Duodenal mucosa (tissue), 2 donors: ENCODE results near the gene PRDM11.

Experiments
- H3K27ac ChIP-seq: one replicate; pipeline ENCODE4 v1.7.0; 2013; ENCODE audit warnings: low read depth, low read length
- H3K27me3 ChIP-seq, 2 donors: one replicate each; pipeline ENCODE4 v1.7.0; 2013; ENCODE audit warnings: low read length in 2 of 2, control low read depth in 1 of 2; ENCODE audit not compliant: insufficient read depth in 2 of 2, control insufficient read depth in 1 of 2
- H3K36me3 ChIP-seq, 2 donors: one replicate each; pipeline ENCODE4 v1.7.0; 2013; ENCODE audit warnings: low read length in 2 of 2, control low read depth in 1 of 2; ENCODE audit not compliant: insufficient read depth in 2 of 2, control insufficient read depth in 1 of 2
- H3K4me1 ChIP-seq, 2 donors: one replicate each; pipeline ENCODE4 v1.7.0; 2013; ENCODE audit warnings: low read length in 2 of 2, control low read depth in 1 of 2; ENCODE audit not compliant: insufficient read depth in 2 of 2, control insufficient read depth in 1 of 2
- H3K4me3 ChIP-seq, 2 donors: one replicate each; pipeline ENCODE4 v1.7.0; 2013; ENCODE audit warnings: low read length in 2 of 2, low read depth in 1 of 2
- H3K9ac ChIP-seq, 2 donors: one replicate each; pipeline ENCODE4 v1.7.0; 2013; ENCODE audit warnings: low read length in 2 of 2, low read depth in 1 of 2
- H3K9me3 ChIP-seq, 2 donors: one replicate each; pipeline ENCODE4 v1.7.0; 2013; ENCODE audit warnings: low read length in 2 of 2, control low read depth in 1 of 2; ENCODE audit not compliant: control insufficient read depth in 1 of 2

The PRDM11 gene

DNA sequence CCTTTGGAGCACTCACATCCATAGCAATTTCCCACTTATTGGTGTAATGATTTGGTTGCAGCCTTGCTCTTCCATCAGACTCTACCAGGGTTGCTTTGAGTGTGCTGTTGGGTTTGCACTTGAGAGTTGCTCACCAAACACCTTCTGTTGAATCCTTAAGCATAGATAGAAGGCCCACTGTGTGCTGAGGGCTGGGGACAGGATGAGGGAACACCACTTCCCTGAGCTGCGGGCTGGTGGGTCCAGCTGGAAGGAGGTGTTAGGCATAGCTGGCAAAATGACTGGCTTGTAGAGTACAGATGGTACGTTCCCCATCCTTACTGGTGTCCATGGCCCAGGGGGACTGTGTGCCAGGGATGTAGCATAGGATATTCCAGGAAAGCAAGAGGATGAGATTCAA lies 3.9 kb downstream of the PRDM11 start:
- peaks cover 13 to 19% of the 10 kb centered on the region in 2 donors for H3K4me1 ChIP-seq
- peaks cover 0 to 4% of the 10 kb centered on the region in 2 donors for H3K27me3 ChIP-seq
- no peaks in the 10 kb centered on the region for H3K36me3 ChIP-seq
- no peaks in the 10 kb centered on the region for H3K9me3 ChIP-seq
- H3K27ac ChIP-seq = no peak overlapping the region
- H3K4me3 ChIP-seq = no peak overlapping the region
- H3K9ac ChIP-seq = no peak overlapping the region

DNA sequence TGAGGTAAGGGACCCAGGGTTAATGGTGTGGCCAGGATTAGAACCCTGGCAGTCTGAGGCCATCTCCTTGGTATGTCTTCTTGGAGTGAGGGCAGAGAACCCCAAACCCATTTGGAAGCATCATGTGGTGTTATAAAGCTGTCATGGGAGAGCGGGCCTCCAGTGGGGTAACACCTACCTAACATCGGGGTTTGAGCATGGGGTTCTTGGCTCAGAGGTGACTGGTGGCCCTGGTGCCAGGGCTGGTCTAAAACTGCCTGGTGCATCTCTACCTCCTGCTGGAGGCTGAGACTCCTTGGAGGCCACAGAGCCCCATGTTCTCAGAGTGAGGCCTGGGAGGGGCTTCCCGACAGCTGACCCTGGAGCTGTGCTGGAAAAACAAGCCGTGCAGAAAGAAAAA lies 4.5 kb downstream of the PRDM11 start:
- H3K4me1 ChIP-seq = peaks cover 8 to 13% of the 10 kb centered on the region in 2 donors
- no peak overlapping the region for H3K4me3 ChIP-seq
- H3K36me3 ChIP-seq = no peaks in the 10 kb centered on the region
- H3K27ac ChIP-seq = no peak overlapping the region
- no peaks in the 10 kb centered on the region for H3K9me3 ChIP-seq
- H3K27me3 ChIP-seq = no peaks in the 10 kb centered on the region
- no peak overlapping the region for H3K9ac ChIP-seq

DNA sequence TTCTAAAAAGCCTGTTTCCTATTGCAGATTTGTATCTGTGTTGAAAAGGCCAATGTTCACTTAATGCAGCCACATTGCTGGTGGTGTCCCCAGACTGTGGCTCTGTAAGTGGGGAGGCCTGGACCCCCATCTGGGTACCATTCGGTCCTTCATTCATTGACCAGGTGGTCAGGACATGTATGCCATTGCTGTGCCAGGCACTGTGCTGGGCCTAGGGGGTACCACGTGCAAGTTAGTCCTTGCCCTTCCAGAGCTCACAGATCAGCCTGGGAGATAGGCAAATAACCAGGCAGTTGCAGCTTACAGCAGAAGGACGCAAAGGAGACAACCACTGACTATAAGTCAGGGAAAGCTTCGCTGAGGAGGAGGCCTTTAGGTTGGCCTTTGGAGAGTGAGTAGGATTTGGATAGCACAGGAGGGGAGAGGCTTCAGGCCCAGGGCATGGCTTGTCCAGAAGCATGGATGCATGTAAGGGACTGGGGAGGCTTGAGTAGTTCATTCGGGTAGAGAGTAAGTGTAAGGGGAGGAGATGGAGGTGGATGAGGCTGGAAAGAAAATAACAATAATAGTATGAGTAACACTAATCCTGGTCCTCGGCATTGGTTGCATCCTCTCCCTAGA lies 5.0 kb downstream of the PRDM11 start:
- H3K4me3 ChIP-seq = no peak overlapping the region
- peaks cover 8 to 12% of the 10 kb centered on the region in 2 donors for H3K4me1 ChIP-seq
- no peaks in the 10 kb centered on the region for H3K9me3 ChIP-seq
- no peaks in the 10 kb centered on the region for H3K36me3 ChIP-seq
- no peaks in the 10 kb centered on the region for H3K27me3 ChIP-seq
- no peak overlapping the region for H3K27ac ChIP-seq
- H3K9ac ChIP-seq = no peak overlapping the region

DNA sequence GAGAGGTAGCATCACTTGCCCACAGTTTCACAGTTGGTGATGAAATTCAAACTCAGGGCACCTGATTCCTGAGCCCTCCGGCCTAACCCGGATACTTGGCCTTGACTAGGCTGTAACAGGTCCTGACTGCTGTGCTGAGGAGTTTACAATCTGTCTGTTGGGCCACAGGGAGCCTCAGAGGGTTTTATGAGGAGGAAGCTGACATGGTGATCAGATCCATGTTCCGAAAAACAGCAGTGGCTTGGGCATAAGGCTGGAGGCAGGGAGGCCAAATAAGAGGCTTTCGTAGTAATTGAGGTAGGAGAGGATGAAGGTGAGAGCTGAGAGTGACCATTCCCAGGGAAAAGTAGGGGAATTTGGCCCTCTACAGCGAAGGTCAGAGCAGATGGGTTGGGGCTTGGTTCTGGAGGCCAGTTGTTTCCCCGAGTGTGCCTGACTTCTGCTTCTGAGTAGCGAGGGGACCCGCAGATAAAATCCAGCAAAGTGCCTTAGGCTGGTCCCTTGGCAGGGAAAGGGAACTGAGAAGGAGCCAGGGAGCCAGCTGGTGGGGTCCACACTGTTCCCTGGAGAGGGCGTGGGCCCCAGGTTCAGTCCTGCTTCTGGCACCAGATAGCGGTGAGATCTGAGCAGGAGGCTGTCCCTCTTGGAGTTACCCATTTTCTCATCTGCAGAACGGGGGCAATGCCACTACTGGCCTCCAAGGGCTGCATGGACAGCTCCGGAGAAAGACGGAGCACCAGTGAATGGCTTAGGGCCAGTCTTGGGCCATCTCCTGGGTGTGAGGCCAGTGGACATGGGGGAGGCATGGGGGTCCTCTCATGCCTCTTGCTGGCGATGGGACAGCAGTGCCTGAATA lies 6.5 kb downstream of the PRDM11 start:
- Histone ChIP-seq H3K4me3 (no peak overlapping the region), H3K27ac (no peak overlapping the region), H3K36me3 (no peaks in the 10 kb centered on the region), H3K4me1 (peaks cover 9 to 21% of the 10 kb centered on the region in 2 donors), H3K9me3 (no peaks in the 10 kb centered on the region), H3K27me3 (no peaks in the 10 kb centered on the region), H3K9ac (no peak overlapping the region)

DNA sequence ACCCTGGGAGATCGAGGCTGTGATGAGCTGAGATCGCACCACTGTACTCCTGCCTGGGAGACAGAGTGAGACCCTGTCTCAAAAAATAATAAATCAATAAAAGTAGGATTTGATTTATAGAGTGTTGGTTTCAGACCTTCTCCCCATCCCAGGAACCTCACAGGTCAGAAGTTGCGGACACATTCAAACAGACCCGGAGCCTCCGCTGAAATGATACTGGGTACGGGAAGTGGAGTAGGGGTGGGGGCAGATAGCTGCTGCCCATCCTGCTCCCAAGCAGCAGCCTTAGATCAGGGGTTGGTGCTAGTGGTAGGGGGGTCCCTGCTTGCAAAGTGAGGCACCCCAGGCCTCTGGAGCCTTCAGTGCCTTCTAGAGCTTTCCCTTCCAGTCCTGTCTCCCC lies 7.8 kb downstream of the PRDM11 start:
- no peaks in the 10 kb centered on the region for H3K27me3 ChIP-seq
- H3K9ac ChIP-seq = no peak overlapping the region
- no peak overlapping the region for H3K4me3 ChIP-seq
- no peaks in the 10 kb centered on the region for H3K36me3 ChIP-seq
- H3K4me1 ChIP-seq = peaks cover 17 to 26% of the 10 kb centered on the region in 2 donors
- H3K27ac ChIP-seq = no peak overlapping the region
- H3K9me3 ChIP-seq = no peaks in the 10 kb centered on the region

DNA sequence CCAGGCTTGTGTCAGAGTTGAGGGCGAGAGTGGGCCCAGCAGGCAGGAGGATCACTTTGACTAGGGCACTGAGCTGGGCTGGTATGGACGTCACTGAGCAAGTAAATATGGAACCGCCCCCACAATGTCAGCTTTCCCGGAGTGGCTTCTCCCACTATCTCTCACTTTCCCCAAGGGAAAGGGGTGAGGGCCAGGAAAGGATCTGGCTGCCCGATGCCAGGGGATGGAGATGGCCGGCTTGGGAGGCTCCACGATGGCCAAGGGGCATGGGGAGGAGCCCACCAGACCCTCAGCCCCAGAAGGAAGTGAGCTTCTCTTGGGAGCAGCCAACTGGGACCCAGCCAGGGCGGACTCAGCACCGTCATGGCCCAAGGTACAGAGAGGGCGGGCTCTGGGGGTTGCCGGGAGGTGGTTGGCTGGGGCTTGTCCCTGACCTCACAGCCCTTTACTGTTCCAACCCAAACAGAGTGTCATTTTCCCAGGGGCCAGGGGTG lies 8.7 kb downstream of the PRDM11 start:
- Histone ChIP-seq H3K27me3 (no peaks in the 10 kb centered on the region), H3K4me1 (peaks cover 17 to 29% of the 10 kb centered on the region in 2 donors), H3K4me3 (no peak overlapping the region), H3K9ac (no peak overlapping the region), H3K36me3 (no peaks in the 10 kb centered on the region), H3K27ac (no peak overlapping the region), H3K9me3 (no peaks in the 10 kb centered on the region)

DNA sequence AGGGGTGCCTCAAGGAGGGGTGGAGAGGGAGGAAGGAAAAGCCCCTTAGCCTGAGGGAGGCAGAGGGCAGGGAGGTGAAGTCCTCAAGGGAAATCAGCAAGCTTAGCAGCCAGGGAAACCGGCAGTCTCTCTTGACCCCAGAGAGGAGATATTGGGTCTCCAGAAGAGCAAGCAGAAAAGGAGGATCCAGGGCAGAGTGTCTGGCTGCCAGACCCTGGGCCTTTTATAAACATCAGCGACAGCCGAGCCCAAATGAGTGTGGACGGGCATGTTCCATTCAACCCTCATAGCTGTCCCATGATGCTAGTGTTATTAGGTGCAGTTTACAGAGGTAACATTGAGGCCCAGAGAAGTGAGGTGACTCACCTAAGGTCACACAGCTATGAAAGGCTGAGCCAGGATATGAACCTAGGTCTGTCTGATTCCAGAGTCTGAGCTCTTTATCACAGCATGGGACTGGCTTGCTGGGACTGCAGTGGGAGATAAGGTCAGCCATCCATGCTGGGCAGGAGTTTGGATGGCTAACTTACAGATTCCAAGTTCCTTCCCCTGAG lies 9.3 kb downstream of the PRDM11 start:
- Histone ChIP-seq H3K27ac (no peak overlapping the region), H3K9ac (no peak overlapping the region), H3K4me3 (no peak overlapping the region)

DNA sequence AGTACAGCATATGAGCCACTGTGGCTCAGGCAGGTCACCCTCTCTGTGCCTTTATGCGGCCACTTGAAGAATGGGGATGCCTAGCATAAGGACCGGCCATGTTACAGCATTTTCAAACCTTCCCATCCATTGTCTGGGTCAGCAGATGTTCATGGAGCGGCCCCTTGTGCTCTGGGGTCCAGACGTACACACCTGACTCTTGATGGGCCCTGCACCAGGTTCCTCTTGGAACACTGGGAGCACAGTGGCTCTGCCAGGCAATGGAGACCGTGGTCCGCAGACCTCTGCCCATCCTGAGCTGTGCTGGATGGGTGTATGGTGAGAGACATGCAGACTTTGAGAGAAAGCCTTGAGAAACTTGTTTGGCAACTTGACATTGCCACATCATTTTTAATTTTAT lies 9.8 kb downstream of the PRDM11 start:
- H3K9me3 ChIP-seq = no peaks in the 10 kb centered on the region
- H3K36me3 ChIP-seq = no peaks in the 10 kb centered on the region
- no peak overlapping the region for H3K9ac ChIP-seq
- no peaks in the 10 kb centered on the region for H3K27me3 ChIP-seq
- H3K27ac ChIP-seq = no peak overlapping the region
- H3K4me1 ChIP-seq = peaks cover 17 to 29% of the 10 kb centered on the region in 2 donors
- no peak overlapping the region for H3K4me3 ChIP-seq

More for the DNA sequence above, 9.3 kb downstream of the PRDM11 start:
- H3K4me1 ChIP-seq = peaks cover 17 to 29% of the 10 kb centered on the region in 2 donors
- H3K27me3 ChIP-seq = no peaks in the 10 kb centered on the region
- H3K9me3 ChIP-seq = no peaks in the 10 kb centered on the region
- no peaks in the 10 kb centered on the region for H3K36me3 ChIP-seq

DNA sequence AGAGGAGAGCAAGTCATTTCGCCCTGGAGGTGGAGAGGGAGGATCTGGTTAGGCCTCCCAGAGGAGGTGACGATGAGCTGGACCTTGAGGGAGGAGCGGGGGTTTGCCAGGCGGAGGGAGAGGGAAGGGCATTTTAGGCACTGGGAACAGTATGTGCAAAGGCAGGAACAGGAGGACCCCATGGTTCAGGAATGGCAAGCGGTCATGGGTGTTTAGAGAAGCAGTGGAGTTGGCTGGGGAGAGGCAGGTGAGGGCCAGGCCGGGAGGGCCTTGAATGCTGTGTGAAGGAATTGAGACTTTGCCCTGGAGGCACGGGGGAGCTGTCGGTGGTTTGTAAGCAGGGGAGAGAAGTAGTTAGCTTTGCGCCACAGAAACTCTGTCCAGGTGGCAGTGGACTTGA lies 10.3 kb downstream of the PRDM11 start:
- Histone ChIP-seq H3K4me1 (peaks cover 17 to 29% of the 10 kb centered on the region in 2 donors), H3K36me3 (no peaks in the 10 kb centered on the region), H3K27me3 (no peaks in the 10 kb centered on the region), H3K4me3 (no peak overlapping the region), H3K27ac (no peak overlapping the region), H3K9me3 (no peaks in the 10 kb centered on the region), H3K9ac (no peak overlapping the region)
